ENCODE results near the gene ATP1A1.

Gene ATP1A1

DNA sequence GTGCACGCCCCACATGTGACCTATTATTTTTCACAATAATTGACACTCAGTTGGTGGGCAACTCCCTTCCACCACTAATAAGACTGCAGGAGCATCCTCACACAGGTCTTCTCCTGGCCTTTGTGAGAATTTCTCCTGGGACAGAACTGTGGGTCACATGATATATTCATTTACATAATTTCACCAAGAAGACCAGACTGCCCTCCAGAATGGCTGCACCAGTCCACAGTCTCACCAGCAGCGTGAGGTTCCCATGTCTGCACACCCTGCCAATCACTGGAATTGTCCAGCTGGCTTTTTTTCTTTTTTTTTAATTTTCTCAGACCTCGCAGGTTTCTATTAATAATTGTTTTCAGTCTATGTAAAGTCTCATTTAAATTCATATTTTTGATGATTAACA lies 41.3 kb downstream of the ATP1A1 start:
- DNase-seq (ENCODE audit: low read depth in 2 of 2): no peak

DNA sequence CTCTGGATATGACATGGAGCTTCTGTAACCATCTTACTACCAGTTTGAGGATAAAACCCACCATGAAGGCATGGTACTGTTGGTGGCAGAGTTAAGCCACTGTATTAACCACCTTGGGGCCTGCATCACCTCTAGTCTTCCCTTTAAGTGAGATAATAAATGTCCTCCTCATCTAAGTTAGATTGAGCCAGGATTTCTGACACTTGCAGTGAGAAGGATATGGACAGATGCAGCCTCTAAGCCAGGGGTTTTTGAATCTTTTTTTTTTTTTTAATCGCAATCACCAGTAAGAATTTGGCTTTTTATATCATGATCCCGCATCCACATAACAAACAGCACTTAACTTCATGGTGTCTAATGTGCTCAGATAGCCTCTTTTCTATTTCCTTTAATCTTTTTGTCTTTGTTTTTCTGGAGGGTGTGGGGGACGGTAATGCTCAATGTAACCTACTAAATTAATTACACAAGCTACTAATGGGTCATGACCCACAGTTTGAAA lies 42.2 kb downstream of the ATP1A1 start:
- DNase-seq (ENCODE audit: low read depth in 2 of 2): no peak

DNA sequence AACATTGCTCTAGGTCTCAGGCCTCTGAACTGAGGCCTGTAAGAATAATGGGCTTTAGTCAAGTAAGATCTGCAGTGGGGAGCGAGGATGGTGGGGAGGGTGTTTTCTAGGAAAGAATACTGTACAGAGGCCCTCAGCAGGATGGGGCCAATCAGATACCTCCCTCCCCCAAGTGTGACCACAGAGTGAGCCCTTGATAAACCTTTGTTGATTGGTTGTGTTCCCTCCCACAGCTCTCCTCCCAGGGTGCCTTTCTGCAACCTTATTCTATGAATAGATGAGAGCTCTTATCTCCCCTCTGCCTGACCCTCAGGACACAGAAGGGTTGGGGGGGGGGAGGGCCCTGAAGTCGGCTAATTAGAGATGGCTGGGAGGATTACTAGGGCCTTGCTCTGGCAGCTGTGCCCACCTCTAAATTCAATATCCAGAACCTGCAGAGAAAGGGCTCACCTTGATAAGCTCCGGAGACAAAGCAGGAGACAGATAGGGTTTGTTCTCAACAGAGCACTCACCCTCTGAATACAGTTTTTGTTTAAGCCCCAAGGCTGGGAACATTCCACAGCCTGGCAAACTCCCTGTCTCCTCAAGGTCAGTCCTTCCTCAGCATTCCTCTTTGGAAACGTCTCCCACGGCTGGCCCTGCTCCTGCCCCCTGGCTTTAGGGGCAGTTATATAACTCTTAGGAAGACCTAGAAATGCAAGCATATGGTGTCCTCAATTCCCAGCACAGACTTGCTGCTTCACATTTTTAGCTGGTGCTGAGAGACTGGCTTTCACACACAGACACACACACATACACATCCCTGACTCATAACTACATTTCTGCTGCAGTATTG lies 42.9 kb downstream of the ATP1A1 start:
- DNase-seq (ENCODE audit: low read depth in 2 of 2): no peak

DNA sequence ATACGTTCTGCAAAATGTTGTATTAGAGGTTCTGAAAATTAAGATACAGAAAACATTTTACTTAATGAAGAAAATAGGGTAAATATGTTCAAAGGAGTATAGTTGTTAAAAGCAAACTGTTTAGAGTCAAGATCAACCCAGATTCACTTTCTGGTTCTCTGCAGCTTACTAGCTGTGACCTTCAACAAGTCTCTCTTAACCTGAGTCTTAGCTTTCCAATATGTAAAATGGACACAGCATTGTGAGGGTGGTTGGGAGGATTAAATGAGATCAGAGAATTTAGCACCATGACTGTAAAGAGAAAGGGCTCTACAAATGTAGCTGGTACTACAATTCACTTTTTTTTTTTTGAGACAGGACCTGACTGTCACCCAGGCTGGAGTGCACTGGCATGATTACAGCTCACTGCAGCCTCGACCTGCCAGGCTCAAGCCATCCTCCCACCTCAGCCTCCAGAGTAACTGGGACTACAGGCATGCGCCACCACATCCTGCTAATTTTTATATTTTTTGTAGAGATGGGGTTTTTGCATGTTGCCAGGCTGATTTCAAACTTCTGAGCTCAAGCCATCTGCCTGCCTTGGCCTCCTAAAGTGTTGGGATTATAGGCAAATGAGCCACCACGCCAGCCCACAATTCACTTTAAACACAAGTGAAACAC lies 43.9 kb downstream of the ATP1A1 start:
- DNase-seq (ENCODE audit: low read depth in 2 of 2): no peak

DNA sequence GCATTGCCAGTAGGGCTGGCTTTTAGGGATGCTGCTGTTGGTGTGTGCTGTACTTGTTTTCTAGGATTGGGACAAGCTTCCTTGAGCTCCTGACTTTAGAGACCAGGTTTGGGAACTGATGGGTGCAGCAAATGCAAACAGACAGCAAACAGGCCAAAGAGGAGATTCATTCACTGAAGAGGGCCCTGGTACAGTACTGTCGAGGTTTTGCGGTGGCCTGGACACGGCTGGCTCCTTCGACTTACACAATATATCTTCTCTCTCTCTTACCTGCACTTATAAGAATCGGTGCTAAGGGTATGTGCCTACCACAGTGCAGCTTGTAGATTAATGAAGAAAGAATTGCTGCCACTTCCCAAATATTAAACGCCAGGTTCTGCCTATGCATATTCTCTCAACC lies 44.6 kb downstream of the ATP1A1 start:
- no peak for DNase-seq (ENCODE audit: low read depth in 2 of 2)

DNA sequence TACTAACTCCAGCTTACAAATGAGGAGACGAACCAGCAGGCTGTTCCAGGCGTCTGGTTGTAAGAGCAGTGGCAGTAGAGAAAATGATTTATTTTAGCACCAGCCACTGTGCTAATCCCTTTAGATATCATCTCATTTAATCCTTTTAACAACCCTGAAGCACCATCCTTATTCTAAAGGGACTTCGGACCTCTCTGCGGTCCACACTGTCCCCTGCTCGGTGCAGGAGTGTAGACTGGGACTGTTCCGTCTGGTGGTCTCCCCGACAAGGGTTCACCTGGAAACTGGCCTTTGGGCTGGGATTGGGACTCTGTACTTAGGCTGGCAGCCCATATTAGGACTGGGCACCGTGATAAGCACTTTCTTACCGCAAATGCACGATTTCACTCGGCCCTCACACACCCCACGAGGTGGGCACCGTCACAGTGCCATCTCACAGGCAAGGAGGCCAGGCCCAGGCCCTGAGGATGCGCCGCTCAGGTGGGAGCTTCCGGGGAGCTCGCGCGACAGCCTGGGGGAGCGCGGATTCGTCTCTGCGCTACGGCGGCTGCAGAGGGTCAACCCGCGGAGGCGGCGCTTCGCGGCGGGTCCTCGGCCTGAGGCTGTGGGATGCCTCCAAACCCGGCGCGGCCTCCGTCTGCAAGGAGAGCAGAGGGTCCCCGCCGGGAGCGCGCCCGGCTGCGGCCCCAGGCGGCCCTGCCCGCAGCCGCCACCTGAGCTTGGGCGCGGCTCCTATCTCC lies 45.2 kb downstream of the ATP1A1 start:
- DNase-seq (ENCODE audit: low read depth in 2 of 2): peak; percentile 57 to 68

DNA sequence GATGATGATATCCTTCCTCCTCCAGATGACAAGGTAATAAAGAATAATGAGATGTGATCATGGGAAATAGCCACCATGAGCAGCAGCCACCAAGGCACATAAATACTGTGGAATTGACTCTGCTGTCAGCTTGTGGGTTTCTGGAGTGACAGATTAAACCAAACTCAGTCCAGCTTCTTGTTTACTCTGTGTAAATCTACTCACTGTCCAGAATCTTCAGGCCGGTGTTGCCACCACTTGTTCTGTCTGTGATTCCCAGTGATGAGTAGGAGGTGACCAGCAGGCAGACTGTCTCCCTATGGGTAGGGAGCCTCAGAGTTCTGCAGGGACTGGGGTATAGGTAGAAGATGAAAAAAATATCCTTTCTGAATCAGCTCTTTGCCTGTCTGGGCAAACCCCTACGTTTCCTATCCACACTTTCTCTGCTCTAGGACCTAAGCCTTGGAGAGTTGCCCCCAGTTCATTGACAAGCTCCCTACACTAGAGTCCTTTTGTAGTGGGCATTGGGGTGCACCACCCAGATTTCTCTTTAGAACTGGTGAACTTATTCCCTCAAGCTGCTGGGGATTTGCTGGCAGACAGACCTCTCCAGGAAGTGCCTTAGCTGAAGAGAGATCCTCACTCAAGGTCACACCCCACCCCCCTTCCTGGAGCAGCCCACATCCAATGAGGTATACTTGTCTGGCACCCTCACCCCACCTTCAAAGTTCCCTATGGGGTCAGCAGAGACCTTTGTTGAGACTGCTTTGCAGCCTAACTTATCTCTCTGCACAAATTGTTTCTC lies 47.6 kb downstream of the ATP1A1 start:
- DNase-seq (ENCODE audit: low read depth in 2 of 2): no peak

DNA sequence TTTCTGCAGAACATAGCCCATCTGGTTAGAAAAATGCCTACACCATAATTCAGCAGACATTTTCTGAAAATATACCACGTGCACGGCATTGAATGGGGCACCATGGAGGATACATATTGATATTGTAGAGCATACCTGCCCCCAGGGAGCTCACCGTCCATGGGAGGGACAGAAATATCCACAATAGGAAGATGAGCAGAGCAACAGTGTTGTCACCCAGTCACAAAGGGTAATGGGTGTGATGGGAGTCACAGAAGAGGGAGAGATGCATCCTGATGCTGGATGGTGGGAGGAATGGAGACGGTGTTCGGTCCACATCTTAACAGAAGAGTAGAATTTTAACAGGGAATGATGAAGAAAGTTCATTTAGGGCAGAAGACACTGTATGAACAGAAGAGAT lies 51.4 kb downstream of the ATP1A1 start:
- DNase-seq (ENCODE audit: low read depth in 2 of 2): no peak

DNA sequence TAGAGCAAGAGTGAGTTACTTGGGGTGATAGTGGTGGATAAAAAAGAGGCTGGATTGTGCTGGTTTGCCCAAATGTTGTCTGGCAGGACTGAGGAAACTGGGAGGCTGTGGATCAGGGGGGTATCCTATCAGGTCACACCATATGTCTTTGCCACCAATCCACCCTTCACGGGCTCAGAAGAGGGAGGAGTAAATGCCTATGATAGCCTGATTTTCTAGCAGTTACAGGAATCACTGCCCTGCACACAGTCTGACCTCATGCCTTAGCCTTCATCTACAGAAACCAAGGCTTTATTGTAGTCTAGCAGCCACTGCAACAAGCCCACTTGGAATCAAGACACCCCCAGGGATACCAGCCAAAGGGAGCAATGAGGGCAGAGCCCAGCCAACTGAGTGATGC lies 51.8 kb downstream of the ATP1A1 start:
- DNase-seq (ENCODE audit: low read depth in 2 of 2): no peak

DNA sequence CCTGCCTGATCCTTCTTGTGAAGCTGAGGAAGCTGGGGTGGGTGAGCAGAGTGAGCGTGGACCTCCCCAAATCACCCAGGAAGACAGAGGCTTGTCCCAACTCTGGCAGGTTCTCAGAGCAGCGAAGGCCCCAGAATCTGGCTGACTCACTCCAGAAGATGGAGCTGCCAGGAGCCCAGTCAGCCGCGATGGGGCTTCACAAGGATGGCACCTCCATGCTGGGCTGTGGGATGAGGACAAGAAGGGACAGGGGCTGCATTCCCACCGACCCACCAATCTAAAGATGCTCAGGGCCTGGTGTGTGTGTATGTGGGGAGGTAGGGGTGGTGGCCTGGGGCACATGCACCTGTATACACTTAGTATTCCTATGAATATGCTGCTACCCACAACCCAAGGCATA lies 52.9 kb downstream of the ATP1A1 start:
- DNase-seq (ENCODE audit: low read depth in 2 of 2): no peak

DNA sequence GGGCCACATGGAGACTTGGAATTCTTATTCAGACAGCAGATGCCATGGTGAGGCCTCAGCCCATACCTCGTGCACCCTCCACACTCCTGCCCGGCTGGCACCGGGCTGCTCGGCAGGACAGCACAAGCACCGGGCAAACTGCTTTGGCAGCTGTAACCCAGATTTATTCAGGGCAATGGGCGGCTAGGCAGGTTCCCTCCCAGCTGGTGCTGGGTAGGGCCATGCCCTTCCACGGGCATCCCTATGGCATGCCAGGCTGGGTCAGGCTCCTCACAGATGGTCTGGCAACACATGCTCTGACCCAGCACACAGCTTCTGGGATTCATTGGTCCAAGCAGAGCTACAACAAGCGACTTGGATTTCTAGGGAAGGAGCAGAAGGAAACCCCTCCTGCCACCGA lies 53.4 kb downstream of the ATP1A1 start:
- DNase-seq (ENCODE audit: low read depth in 2 of 2): no peak

DNA sequence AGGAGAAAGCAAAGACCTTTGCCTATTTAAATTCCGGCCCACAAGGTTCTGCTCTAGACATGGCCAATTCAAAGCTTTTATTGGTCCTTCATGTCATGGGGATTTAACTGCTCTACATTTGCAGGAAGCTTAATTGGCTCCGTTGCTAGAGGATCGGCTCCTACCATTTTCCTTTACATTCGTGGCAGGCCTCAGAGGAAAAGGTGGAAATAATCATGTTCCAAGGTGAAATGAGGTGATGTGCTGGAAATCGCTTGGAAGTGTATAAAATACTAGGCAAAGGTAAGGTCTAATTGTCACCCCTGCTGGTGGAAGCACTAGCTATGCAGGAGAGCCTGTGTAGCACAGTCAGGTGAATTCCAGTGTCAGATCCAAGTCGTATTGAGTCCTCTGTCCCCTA lies 55.5 kb downstream of the ATP1A1 start:
- no peak for DNase-seq (ENCODE audit: low read depth in 2 of 2)

DNA sequence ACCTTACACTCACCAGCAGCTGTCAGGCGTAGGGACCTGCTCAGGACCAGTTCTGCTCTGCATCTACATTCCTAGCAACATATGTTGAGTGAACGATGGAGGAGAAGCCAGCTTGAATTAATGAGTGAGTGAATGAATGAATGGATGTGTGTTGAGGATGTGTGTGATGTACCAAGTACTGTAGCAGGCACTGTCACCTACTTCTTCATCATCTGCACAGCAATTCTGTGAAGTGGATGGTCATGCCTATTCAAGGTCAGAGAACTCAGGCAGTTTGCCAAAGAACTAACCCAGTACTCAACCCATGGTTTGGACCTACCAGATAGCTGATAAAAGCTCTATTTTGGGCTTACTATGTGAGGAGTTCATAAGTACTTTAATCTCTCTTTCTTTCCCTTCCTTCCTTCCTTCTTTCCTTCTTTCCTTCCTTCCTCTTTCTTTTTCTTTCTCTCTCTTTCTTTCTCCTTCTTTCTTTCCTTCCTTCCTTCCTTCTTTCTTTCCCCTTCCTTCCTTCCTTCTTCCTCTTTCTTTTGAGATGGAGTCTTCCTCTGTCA lies 56.9 kb downstream of the ATP1A1 start:
- DNase-seq (ENCODE audit: low read depth in 2 of 2): no peak

DNA sequence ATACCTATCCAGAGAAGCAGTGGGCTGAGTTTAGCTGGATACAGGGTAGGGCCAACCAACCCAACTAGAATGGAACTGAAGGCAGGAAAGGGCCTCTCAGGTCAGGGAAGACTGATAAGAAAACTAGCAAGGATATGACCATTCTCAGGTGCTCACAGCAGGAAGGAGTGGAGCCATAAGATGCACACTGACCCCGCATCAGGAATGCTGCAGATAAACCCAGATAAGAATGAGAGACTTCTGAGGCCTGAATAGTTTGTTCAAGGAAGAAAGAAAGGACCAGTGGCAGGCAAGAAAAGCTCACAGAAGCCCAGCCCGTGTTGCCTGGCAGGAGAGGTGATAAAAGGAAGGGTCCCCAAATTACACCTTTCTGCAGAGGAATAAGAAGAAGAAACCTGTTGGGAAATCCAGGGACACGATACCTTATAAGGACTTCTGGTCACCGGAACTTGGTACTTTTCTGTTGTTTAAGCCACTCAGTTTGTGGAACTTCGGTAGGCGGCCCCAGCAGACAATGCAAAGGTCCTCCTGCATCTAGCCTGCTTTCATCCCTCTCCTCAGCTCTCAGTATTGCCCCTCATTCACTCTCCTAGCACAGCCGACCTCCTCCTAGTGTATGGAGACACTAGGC lies 58.9 kb downstream of the ATP1A1 start:
- DNase-seq (ENCODE audit: low read depth in 2 of 2): no peak

DNA sequence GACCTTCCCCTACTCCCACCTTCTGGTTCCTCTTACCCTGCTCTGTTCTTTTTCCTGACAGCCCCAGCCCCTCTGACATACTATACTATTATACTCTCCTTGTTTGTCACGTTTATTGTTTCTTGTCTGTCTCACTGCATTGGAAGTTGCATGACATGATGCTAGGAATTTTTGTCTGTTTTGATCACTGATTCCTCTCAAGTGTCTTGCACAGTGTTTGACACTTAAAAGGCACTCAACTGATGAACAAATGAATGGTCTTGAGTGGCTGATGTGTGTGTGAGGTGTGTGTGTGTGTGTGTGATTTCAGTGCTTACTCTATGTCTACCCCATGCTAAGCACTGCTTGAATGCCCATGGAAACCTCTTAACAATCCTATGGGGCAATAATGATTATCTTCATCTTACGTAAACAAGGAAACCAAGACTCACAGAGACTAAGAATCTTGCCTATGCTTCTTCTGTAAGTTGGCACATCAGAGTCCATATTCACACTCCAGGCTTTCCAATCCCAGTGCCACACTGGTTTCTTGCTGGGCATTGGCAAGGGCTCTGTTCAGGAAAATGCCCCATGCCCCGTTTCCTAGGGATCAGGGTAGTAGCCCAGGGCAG lies 59.7 kb downstream of the ATP1A1 start:
- no peak for DNase-seq (ENCODE audit: low read depth in 2 of 2)

DNA sequence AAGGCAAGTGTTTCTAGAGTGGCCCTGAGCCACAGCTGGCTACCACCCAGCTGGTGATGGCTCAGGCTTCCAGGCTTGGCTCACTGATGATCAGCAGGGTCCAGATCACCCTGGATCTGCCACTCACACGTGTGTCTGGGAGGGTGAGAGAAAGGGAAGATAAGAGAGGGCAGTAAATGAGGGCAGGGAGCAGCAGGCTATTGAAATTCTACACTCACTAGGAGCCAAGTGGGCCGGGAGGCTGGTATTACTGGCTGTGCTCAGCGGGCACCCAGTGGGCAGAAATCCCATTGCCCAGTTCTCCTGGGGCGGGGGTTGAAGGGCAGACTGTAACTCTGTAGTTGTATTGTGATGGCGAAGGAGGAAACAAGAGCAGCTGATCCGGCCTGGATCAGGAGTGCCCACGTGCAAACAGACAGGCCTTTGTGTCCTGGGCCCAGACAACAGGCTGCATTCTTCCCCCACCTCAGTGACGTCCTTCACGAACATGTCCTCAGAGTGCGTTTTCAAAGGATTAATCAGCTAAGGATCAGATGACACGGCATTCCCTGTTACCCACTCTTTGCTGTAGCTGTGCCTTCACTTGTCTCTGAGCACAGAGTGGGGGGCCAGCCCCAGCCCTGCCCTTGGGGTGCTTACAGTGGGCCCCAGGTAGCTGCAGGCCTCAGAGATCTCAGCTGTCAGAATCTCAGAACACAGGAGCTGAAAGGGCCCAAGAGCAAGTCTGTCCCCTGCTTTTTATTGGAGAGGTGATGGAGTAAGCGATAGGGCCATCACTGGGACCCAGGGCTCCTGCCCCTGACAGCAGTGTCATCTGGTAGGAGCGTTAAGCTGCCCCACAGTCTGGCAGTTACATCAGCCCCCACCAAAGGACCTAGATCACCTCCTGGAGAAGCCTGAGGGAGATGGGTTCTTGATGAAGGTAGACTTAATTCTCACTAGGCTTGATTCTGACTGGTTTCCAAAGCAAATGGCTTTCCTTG lies 60.5 kb downstream of the ATP1A1 start:
- no peak for DNase-seq (ENCODE audit: low read depth in 2 of 2)

DNA sequence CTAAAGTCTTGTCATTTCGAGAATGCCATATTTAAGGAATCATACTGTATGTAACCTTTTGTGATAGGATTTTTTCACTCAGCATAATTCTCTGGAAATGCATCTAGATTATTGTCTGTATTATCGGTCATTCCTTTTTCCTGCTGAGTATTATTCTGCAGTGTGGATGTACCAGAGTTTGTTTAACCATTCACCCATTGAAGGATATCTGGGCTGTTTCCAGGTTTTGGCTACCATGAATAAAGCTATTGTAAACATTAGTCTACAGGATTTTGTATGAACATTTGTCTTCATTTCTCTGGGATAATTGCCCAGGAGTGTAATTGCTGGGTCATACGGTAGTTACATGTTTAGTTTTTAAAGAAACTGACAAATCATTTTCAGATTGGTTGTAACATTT lies 61.8 kb downstream of the ATP1A1 start:
- DNase-seq (ENCODE audit: low read depth in 2 of 2): no peak

DNA sequence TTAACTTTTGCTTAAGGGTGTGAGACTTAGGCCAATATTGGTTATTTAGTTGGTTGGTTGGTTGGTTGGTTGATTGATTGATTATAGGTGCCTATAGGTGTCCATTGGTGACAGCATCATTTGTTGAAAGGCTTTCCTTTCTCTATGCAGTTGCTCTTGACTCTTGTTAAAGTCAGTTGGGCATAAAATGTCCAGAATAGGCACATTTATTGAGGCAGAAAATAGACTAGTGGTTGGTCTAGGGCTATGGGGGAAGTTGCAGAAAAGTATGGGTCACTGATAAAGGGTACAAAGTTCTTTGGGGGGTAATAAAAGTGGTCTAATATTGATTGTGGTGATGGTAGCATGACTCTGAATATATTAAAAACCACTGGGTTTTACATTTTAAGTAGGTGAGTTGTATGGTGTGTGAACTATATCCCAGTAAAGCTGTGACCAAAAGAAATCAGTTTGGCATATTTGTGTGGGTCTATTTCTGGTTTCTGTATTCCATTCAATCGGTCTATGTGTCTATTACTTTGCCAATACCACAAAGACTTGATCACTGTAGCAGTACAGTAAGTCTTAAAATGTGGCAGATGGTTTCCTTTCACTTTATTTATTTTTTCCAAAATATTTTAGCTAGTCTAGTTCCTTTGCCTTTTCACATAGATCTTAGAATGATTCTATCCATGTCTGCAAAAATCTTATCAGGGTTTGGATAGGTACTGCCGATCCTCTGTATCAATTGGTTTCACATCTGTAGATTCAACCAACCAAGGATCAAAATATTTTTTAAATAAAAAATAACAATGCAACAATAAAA lies 63.0 kb downstream of the ATP1A1 start:
- DNase-seq (ENCODE audit: low read depth in 2 of 2): no peak

DNA sequence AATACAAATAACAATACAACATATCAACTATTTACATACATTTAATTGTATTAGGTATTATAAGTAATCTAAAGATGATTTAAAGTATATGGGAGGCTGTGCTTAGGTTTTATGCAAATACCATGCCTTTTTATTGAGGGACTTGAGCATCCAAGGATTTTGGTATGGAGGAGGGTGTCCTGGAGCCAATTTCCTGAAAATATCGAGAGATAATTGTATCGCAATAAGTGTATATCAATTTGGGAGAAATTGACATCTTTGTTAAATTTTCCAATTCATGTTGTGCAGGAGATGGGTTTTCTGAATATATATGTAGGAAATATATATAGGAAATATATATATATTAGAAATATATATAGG lies 63.5 kb downstream of the ATP1A1 start:
- no peak for DNase-seq (ENCODE audit: low read depth in 2 of 2)

All from fibroblast of skin of left biceps (primary cell).